ENCODE measurements around the gene TP53TG5.
A peak's percentile ranks its signal among the peaks of the same experiment; 100 is the strongest.
"Not testable (repeated sequence)": the region's sequence is repeated elsewhere in the genome, so short reads cannot be mapped to it uniquely, and the experiment has no call there.

The TP53TG5 gene

DNA sequence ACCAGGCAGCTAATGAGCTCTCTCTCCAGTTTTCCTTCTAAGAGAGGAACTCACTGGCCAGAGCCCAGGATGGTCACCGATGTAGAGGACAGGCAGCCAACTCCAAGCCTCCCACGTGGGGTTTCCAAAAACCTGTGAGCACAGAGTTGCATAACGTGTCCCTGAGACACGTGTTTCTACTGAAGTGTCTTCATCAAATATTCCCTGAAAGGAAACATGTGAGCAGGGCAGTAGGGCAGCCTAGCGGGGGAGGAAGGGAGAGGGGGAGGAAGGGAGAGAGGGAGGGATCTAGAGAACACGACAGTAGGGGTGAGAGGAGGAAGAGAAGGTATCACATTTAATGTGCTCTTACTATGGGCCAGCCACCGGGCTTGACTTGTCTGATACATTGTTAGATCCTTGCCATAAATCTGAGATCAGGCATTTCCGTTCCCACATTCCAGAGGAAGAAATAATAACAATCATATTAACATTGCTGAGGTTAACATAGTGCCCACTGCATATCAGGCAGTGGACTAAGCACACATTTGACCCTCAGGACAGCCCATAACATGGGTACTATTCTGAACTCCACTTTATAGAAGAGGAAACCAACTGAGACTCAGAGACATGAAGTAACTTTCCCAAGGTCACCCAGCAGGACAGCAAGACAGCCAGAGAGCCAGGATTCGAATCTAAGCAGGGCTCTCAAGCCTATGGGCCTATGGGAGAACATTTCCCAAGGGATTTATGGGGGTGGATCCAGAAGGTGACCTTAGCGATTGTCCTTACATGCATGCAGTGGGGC lies 19.6 kb downstream of the TP53TG5 start:
- Histone ChIP-seq H3K36me3 (ENCODE audit: insufficient read depth, low read length) (no peaks in the 10 kb centered on the region), H3K4me3 (no peak overlapping the region), H3K27ac (no peak overlapping the region), H3K9me3 (ENCODE audit: low read depth, low read length) (no peaks in the 10 kb centered on the region), H3K9ac (ENCODE audit: insufficient read length) (no peak overlapping the region)
- no peak for DNase-seq (ENCODE audit: low read depth, low spot score)
- TF ChIP-seq FOXP2 (optimal IDR thresholded peaks at IDR 0.05; ENCODE audit: control extremely low read depth, extremely low read length, insufficient read depth) (no peak), EZH2 (IDR thresholded peaks at IDR 0.05) (no peak), POLR2AphosphoS5 (IDR thresholded peaks at IDR 0.05; ENCODE audit: borderline replicate concordance, low read depth, low read length) (no peak)

DNA sequence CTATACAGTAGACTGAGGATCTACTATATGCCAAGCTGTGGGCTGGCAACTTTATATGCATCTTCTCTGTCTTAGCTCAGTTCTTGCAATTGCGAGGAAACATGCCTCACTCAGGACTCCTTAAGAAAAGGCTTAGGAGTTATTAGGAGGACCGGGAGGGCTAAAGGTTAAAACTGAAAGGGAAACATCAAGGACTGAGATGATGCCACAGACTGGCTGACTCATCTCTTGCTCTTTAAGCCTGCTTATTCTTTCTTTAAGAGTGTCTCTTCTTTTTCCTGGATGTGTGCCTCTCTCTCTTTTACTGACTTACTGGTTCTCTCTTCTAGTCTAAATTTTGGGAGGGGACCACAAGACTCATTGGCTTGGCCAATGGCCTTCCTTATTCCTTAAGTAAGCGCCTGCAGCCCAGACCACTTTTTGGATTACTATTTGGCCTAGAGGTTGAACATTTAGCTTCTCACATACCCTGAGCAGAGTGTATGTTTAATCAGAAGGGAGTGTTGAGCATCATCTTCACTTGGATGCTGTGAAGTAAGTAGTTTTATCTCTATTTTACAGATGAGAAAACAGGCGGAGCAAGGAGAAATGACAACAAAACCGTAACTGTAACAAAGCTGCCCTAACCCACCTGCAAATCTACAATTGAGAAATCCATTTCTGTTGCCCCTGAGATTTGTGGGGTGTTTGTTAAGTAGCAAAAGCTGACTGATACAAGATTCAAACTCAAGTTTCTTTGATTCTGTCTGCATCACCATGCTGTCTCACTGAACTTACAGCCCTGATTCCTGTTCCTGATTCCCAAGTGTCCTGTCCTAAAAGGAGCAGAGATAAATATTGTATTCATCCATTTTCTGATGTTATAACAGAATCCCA lies 22.7 kb downstream of the TP53TG5 start:
- H3K36me3 ChIP-seq (ENCODE audit: insufficient read depth, low read length): no peaks in the 10 kb centered on the region
- H3K9me3 ChIP-seq (ENCODE audit: low read depth, low read length): no peaks in the 10 kb centered on the region
- no peak for DNase-seq (ENCODE audit: low read depth, low spot score)
- H3K4me3 ChIP-seq: no peak overlapping the region
- H3K9ac ChIP-seq (ENCODE audit: insufficient read length): no peak overlapping the region
- no peak overlapping the region for H3K27ac ChIP-seq
- TF ChIP-seq FOXP2 (optimal IDR thresholded peaks at IDR 0.05; ENCODE audit: control extremely low read depth, extremely low read length, insufficient read depth): no peak
- no peak for TF ChIP-seq EZH2 (IDR thresholded peaks at IDR 0.05)
- TF ChIP-seq POLR2AphosphoS5 (IDR thresholded peaks at IDR 0.05; ENCODE audit: borderline replicate concordance, low read depth, low read length): no peak

DNA sequence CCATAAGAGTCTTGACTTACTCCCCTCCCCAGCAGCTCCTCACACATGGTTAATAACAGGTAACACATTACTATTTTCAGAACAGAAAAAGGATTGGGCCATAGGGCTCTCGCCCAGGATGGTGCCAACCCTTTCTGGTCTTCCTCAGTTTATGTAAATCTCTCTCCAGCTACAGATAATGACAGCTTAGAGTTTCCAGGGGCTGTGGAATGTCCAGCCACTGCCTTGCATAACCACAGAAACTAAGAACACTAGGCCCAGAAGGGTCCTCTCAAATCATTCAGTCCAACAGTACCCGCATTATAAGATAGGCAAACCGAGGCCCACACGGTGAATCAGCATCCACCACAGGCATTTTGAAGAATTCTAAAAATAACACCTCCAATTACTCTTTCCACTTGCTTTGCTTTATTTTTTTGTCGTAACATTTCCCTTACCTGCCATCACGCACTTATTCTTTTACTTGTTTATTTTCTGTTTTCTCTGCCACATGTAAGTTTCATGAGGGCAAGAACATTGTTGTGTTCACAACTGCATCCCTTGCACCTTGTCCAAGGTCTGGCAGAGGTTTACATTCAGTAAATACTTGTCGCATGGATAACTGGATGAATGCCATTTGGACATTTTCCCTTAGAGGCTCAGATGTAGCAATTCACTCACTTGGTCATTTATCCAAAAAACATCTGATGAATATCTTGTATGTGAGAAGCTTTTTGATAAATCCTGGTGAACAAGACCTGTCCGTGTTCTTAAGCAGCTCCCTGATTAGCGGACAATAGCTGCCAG lies 23.5 kb downstream of the TP53TG5 start:
- Histone ChIP-seq H3K36me3 (ENCODE audit: insufficient read depth, low read length) (no peaks in the 10 kb centered on the region), H3K4me3 (no peak overlapping the region), H3K9ac (ENCODE audit: insufficient read length) (no peak overlapping the region), H3K9me3 (ENCODE audit: low read depth, low read length) (no peaks in the 10 kb centered on the region), H3K27ac (no peak overlapping the region)
- TF ChIP-seq FOXP2 (optimal IDR thresholded peaks at IDR 0.05; ENCODE audit: control extremely low read depth, extremely low read length, insufficient read depth) (no peak), EZH2 (IDR thresholded peaks at IDR 0.05) (no peak), POLR2AphosphoS5 (IDR thresholded peaks at IDR 0.05; ENCODE audit: borderline replicate concordance, low read depth, low read length) (no peak)
- no peak for DNase-seq (ENCODE audit: low read depth, low spot score)

DNA sequence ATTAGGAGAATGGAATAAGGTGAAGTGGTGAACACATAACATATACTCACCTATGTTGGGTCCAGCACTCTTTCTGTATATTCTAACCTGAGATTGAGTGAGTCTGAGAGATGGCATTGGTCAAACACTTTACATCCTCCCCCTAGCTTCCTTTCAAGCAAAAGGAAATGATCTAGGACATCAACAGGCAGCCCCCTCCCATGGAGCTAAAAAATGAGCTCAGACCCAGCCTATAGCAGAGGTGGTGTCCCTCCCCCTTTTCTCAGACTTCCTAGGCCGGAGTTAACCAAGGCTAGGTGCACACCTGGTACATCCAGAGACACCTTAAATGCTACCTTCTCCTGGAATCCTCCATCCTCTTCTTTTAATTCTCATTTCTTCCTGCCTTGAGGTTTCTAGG lies 24.4 kb downstream of the TP53TG5 start:
- DNase-seq (ENCODE audit: low read depth, low spot score): no peak
- H3K27ac ChIP-seq: no peak overlapping the region
- H3K36me3 ChIP-seq (ENCODE audit: insufficient read depth, low read length): no peaks in the 10 kb centered on the region
- H3K9me3 ChIP-seq (ENCODE audit: low read depth, low read length): no peaks in the 10 kb centered on the region
- TF ChIP-seq POLR2AphosphoS5 (IDR thresholded peaks at IDR 0.05; ENCODE audit: borderline replicate concordance, low read depth, low read length) (no peak), EZH2 (IDR thresholded peaks at IDR 0.05) (no peak), FOXP2 (optimal IDR thresholded peaks at IDR 0.05; ENCODE audit: control extremely low read depth, extremely low read length, insufficient read depth) (no peak)
- H3K4me3 ChIP-seq: no peak overlapping the region
- no peak overlapping the region for H3K9ac ChIP-seq (ENCODE audit: insufficient read length)

DNA sequence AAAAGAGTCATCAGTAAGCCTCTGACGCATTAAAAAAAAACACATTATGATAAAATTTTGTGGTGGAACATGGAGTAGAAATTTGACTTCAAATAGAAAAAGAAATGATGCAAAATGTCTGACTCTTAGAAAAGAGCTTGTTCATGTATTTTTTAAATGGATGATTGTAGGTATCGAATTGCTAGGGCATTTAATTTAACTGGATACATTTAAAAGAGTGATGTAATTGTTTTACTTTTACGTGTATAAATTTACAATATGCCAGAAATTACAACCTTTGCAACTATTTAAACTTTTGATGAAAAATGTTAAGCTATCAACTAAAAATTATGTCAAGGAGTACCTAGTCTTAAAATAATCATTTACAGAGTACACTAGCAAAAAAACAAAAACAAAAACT lies 25.4 kb downstream of the TP53TG5 start:
- H3K9me3 ChIP-seq (ENCODE audit: low read depth, low read length): no peaks in the 10 kb centered on the region
- no peak for DNase-seq (ENCODE audit: low read depth, low spot score)

DNA sequence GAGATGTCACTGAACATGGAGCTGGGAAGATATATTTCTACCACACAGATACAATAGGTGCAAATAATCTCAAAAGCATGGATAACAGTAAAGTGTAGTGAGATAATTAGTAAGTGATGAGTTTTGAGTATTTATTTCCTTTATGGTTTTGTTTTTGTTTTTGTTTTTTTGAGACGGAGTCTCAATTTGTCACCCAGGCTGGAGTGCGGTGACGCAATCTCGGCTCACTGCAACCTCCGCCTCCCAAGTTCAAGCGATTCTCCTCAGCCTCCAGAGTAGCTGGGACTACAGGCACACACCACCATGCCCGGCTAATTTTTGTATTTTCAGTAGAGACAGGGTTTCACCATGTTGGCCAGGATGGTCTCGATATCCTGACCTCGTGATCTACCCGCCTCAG lies 27.3 kb downstream of the TP53TG5 start:
- not testable (repeated sequence) for H3K36me3 ChIP-seq (ENCODE audit: insufficient read depth, low read length); DNase-seq (ENCODE audit: low read depth, low spot score); H3K9me3 ChIP-seq (ENCODE audit: low read depth, low read length); H3K4me3 ChIP-seq; H3K27ac ChIP-seq; H3K9ac ChIP-seq (ENCODE audit: insufficient read length)

More for the DNA sequence above, 25.4 kb downstream of the TP53TG5 start:
- Histone ChIP-seq H3K4me3 (no peak overlapping the region), H3K36me3 (ENCODE audit: insufficient read depth, low read length) (no peaks in the 10 kb centered on the region), H3K9ac (ENCODE audit: insufficient read length) (no peak overlapping the region), H3K27ac (no peak overlapping the region)
- TF ChIP-seq EZH2 (IDR thresholded peaks at IDR 0.05): no peak
- TF ChIP-seq FOXP2 (optimal IDR thresholded peaks at IDR 0.05; ENCODE audit: control extremely low read depth, extremely low read length, insufficient read depth): no peak
- TF ChIP-seq POLR2AphosphoS5 (IDR thresholded peaks at IDR 0.05; ENCODE audit: borderline replicate concordance, low read depth, low read length): no peak

DNA sequence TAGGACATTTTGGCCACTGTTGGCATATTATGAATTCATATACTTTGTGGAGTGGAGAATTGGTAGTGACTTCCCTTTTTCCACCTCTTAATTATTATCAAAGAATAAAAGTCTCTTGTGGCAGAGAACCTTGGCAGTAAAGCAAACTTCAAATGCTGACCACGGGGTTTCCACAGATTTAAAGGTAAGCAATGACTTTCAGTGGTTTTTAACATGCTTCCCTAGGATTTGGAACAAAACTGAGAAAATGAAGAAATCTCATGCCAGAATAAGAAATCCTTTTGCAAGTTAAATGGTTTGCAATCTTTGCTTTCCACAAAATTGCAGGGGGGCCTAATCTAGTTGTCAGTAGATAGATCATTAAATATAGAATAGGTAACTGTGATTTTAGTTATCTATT lies 27.9 kb downstream of the TP53TG5 start:
- Histone ChIP-seq H3K9me3 (ENCODE audit: low read depth, low read length) (no peaks in the 10 kb centered on the region), H3K36me3 (ENCODE audit: insufficient read depth, low read length) (no peaks in the 10 kb centered on the region), H3K4me3 (no peak overlapping the region), H3K27ac (0 out of 2 replicates have a peak overlapping the region, but pooled peaks have one; percentile 1), H3K9ac (ENCODE audit: insufficient read length) (no peak overlapping the region)
- TF ChIP-seq FOXP2 (optimal IDR thresholded peaks at IDR 0.05; ENCODE audit: control extremely low read depth, extremely low read length, insufficient read depth) (no peak), EZH2 (IDR thresholded peaks at IDR 0.05) (no peak), POLR2AphosphoS5 (IDR thresholded peaks at IDR 0.05; ENCODE audit: borderline replicate concordance, low read depth, low read length) (no peak)
- no peak for DNase-seq (ENCODE audit: low read depth, low spot score)
